ENCODE measurements around the gene CCBE1.

The CCBE1 gene

GRCh38 chr18:59575995-59576394, 121.2 kb downstream of the CCBE1 start:
- Histone ChIP-seq H3K9me3 (ENCODE audit: insufficient read depth, low read length) (no peaks in the 10 kb centered on the region), H3K4me3 (ENCODE audit: insufficient read depth, low read length, poor library complexity, severe bottlenecking) (no peak overlapping the region), H2AFZ (ENCODE audit: low read depth, low read length, severe bottlenecking) (no peak overlapping the region), H3K27ac (ENCODE audit: low read depth, low read length) (no peak overlapping the region), H3K27me3 (ENCODE audit: low read length) (no peaks in the 10 kb centered on the region), H3F3A (ENCODE audit: insufficient read depth) (no peaks in the 10 kb centered on the region), H4K20me1 (ENCODE audit: low read depth, low read length) (no peaks in the 10 kb centered on the region), H3K79me2 (ENCODE audit: insufficient read depth, low read length) (no peaks in the 10 kb centered on the region), H3K9me2 (replicated peaks; ENCODE audit: insufficient read depth, low read length) (no peaks in the 10 kb centered on the region), H3K4me2 (ENCODE audit: low read depth, low read length, poor library complexity, severe bottlenecking) (no peak overlapping the region), H3K9ac (ENCODE audit: low read length) (no peak overlapping the region), H3K36me3 (ENCODE audit: low read length) (no peaks in the 10 kb centered on the region)
- TF ChIP-seq EZH2phosphoT487 (conservative IDR thresholded peaks at IDR 0.05; ENCODE audit: low read length): no peak
- no peak for TF ChIP-seq CTCF (IDR thresholded peaks at IDR 0.05; ENCODE audit: insufficient read depth, low read length, poor library complexity, severe bottlenecking)

DNA sequence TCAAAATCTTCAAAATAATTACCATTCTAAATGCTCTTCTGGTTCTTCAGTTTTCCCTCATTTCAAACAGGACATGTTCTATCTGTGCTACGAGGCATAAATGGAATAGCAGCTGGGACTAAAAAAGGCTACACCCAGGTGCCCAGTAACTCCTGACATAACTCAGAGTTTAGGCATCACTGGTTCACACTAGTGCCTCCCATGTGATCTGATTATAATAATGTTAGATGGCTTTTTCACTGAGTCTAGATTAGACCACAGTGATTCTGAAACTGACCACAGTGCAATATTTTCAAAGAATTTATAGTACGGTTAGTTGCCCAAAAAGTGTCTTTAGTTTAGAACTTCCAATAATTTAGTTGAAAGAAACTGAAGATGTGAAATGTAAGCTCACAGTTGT, 123.3 kb downstream of the CCBE1 start:
- Histone ChIP-seq H3K27me3 (ENCODE audit: low read length) (no peaks in the 10 kb centered on the region), H3K79me2 (ENCODE audit: insufficient read depth, low read length) (no peaks in the 10 kb centered on the region), H2AFZ (ENCODE audit: low read depth, low read length, severe bottlenecking) (no peak overlapping the region), H3K27ac (ENCODE audit: low read depth, low read length) (no peak overlapping the region), H3F3A (ENCODE audit: insufficient read depth) (no peaks in the 10 kb centered on the region), H3K9ac (ENCODE audit: low read length) (no peak overlapping the region), H3K36me3 (ENCODE audit: low read length) (no peaks in the 10 kb centered on the region), H4K20me1 (ENCODE audit: low read depth, low read length) (no peaks in the 10 kb centered on the region), H3K4me3 (ENCODE audit: insufficient read depth, low read length, poor library complexity, severe bottlenecking) (no peak overlapping the region), H3K9me3 (ENCODE audit: insufficient read depth, low read length) (no peaks in the 10 kb centered on the region), H3K9me2 (replicated peaks; ENCODE audit: insufficient read depth, low read length) (no peaks in the 10 kb centered on the region), H3K4me2 (ENCODE audit: low read depth, low read length, poor library complexity, severe bottlenecking) (no peak overlapping the region)
- TF ChIP-seq CTCF (IDR thresholded peaks at IDR 0.05; ENCODE audit: insufficient read depth, low read length, poor library complexity, severe bottlenecking) (no peak), EZH2phosphoT487 (conservative IDR thresholded peaks at IDR 0.05; ENCODE audit: low read length) (no peak)

- no peak overlapping the region for H3K4me2 ChIP-seq (ENCODE audit: low read depth, low read length, poor library complexity, severe bottlenecking)
- no peaks in the 10 kb centered on the region for H3K9me3 ChIP-seq (ENCODE audit: insufficient read depth, low read length)
- H3K79me2 ChIP-seq (ENCODE audit: insufficient read depth, low read length): no peaks in the 10 kb centered on the region
- H4K20me1 ChIP-seq (ENCODE audit: low read depth, low read length): no peaks in the 10 kb centered on the region
- no peak overlapping the region for H3K9ac ChIP-seq (ENCODE audit: low read length)
- H2AFZ ChIP-seq (ENCODE audit: low read depth, low read length, severe bottlenecking): no peak overlapping the region
- no peaks in the 10 kb centered on the region for H3K27me3 ChIP-seq (ENCODE audit: low read length)
- no peaks in the 10 kb centered on the region for H3K36me3 ChIP-seq (ENCODE audit: low read length)
- TF ChIP-seq CTCF (IDR thresholded peaks at IDR 0.05; ENCODE audit: insufficient read depth, low read length, poor library complexity, severe bottlenecking) (no peak), EZH2phosphoT487 (conservative IDR thresholded peaks at IDR 0.05; ENCODE audit: low read length) (no peak)
- no peaks in the 10 kb centered on the region for H3F3A ChIP-seq (ENCODE audit: insufficient read depth)
- no peaks in the 10 kb centered on the region for H3K9me2 ChIP-seq (replicated peaks; ENCODE audit: insufficient read depth, low read length)
- no peak overlapping the region for H3K4me3 ChIP-seq (ENCODE audit: insufficient read depth, low read length, poor library complexity, severe bottlenecking)
- no peak overlapping the region for H3K27ac ChIP-seq (ENCODE audit: low read depth, low read length)
Measured at GRCh38 chr18:59571902-59572301, 125.3 kb downstream of the CCBE1 start.

GRCh38 chr18:59570796-59571195, 126.4 kb downstream of the CCBE1 start:
- no peaks in the 10 kb centered on the region for H3K27me3 ChIP-seq (ENCODE audit: low read length)
- H2AFZ ChIP-seq (ENCODE audit: low read depth, low read length, severe bottlenecking): no peak overlapping the region
- H3K9ac ChIP-seq (ENCODE audit: low read length): no peak overlapping the region
- H3K9me3 ChIP-seq (ENCODE audit: insufficient read depth, low read length): no peaks in the 10 kb centered on the region
- TF ChIP-seq CTCF (IDR thresholded peaks at IDR 0.05; ENCODE audit: insufficient read depth, low read length, poor library complexity, severe bottlenecking): no peak
- TF ChIP-seq EZH2phosphoT487 (conservative IDR thresholded peaks at IDR 0.05; ENCODE audit: low read length): no peak
- H3F3A ChIP-seq (ENCODE audit: insufficient read depth): no peaks in the 10 kb centered on the region
- H3K4me3 ChIP-seq (ENCODE audit: insufficient read depth, low read length, poor library complexity, severe bottlenecking): no peak overlapping the region
- no peak overlapping the region for H3K4me2 ChIP-seq (ENCODE audit: low read depth, low read length, poor library complexity, severe bottlenecking)
- H3K27ac ChIP-seq (ENCODE audit: low read depth, low read length): no peak overlapping the region
- no peaks in the 10 kb centered on the region for H4K20me1 ChIP-seq (ENCODE audit: low read depth, low read length)
- no peaks in the 10 kb centered on the region for H3K79me2 ChIP-seq (ENCODE audit: insufficient read depth, low read length)
- H3K9me2 ChIP-seq (replicated peaks; ENCODE audit: insufficient read depth, low read length): no peaks in the 10 kb centered on the region
- no peaks in the 10 kb centered on the region for H3K36me3 ChIP-seq (ENCODE audit: low read length)

Measured in SU-DHL-6 (cell line).